IPS-18c (cell line): ENCODE data around the gene LANCL2.
"Not testable (repeated sequence)": the region's sequence is repeated elsewhere in the genome, so short reads cannot be mapped to it uniquely, and the experiment has no call there.

Experiments used
- H3K4me3 ChIP-seq: 2 replicates; pipeline ENCODE4 v1.7.0; 2013; ENCODE audit warnings: low read depth, mild to moderate bottlenecking, low read length, moderate library complexity; ENCODE audit not compliant: insufficient read depth
- H3K9me3 ChIP-seq: one replicate; pipeline ENCODE4 v1.6.1; 2013; ENCODE audit warnings: mild to moderate bottlenecking, low read length, moderate library complexity; ENCODE audit not compliant: control insufficient read depth, insufficient read depth

LANCL2 gene

DNA sequence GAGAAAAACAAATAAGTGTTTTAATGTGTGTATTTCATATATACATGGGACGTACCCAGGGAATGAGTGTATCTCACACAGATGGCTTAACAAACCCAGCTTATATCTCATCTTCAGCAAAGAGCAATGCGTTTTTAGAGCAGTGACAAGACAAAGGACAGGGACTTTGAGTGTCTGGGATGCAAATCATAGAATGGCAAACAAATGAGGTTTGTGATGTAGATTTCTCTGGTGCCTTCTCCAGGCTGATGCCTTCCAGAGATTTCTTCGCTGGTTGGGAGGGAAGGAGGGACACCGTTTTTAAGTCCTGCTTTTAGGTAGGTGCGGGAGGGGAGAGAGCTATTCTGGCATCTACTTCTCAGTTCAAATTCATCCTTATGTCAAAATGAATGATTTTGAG lies 16.6 kb downstream of the LANCL2 start:
- H3K9me3 ChIP-seq = peaks cover 9% of the 10 kb centered on the region
- no peak overlapping the region for H3K4me3 ChIP-seq

- peaks cover 9% of the 10 kb centered on the region for H3K9me3 ChIP-seq
- H3K4me3 ChIP-seq = no peak overlapping the region
Observed at GRCh38 chr7:55382251-55382650, 17.1 kb downstream of the LANCL2 start.

DNA sequence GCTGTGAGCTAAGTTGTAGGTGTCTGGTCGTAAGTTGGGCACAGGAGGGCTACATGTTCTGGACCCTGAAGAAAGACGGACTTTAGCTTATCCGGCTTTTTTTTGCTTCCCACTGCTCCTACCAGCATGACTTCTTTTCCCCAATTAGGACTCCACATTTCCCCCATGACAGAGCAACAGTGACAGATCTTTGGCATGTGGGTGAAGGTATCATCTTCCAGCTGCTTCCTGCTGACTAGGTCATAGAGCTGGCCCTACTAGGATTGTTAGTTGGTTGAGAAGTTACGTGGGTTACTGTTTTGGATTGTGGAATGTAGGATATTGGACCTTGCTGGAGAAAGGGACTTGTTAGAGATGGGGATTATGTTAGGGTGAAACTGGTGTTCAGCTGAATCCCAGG lies 21.4 kb downstream of the LANCL2 start:
- Histone ChIP-seq H3K9me3 (peaks cover 24% of the 10 kb centered on the region), H3K4me3 (no peak overlapping the region)

GRCh38 chr7:55387062-55387965 lies 22.2 kb downstream of the LANCL2 start:
- H3K4me3 ChIP-seq = no peak overlapping the region
- peaks cover 24% of the 10 kb centered on the region for H3K9me3 ChIP-seq

- Histone ChIP-seq H3K4me3 (no peak overlapping the region), H3K9me3 (peaks cover 3% of the 10 kb centered on the region)
Observed at GRCh38 chr7:55396233-55396785, 31.2 kb downstream of the LANCL2 start.

DNA sequence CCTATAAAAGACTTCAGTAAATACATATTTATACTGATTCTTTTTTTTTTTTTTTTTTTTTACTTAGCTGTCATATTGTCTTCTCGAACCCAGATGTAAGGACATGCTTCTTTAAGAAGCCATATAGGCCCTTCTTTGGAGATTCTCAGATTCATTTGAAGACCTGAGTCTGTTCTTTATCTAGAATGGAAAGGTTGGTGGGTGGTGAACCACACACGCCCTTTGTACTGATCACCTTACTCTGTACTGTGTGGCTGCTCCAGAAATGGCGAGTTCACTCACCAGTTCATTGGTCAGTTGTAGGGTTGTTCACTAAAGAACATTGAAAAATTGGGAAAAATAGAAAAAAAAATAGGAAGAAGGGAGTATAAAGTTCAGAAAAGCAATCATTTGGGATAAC lies 32.5 kb downstream of the LANCL2 start:
- Histone ChIP-seq H3K4me3 (no peak overlapping the region), H3K9me3 (peaks cover 3% of the 10 kb centered on the region)

GRCh38 chr7:55400191-55400590 lies 35.1 kb downstream of the LANCL2 start:
- Histone ChIP-seq H3K9me3 (peaks cover 3% of the 10 kb centered on the region), H3K4me3 (no peak overlapping the region)

DNA sequence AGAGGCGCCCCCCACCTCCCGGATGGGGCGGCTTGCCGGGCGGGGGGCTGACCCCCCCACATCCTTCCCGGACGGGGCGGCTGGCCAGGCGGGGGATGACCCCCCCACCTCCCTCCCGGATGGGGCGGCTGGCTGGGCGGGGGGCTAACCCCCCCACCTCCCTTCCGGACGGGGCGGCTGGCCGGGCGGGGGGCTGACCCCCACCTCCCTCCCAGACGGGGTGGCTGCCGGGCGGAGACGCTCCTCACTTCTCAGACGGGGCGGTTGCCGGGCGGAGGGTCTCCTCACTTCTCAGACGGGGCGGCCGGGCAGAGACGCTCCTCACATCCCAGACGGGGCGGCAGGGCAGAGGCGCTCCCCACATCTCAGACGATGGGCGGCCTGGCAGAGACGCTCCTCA lies 37.4 kb downstream of the LANCL2 start:
- H3K9me3 ChIP-seq, H3K4me3 ChIP-seq: not testable (repeated sequence)

GRCh38 chr7:55405856-55406541 lies 40.9 kb downstream of the LANCL2 start:
- no peak overlapping the region for H3K4me3 ChIP-seq

DNA sequence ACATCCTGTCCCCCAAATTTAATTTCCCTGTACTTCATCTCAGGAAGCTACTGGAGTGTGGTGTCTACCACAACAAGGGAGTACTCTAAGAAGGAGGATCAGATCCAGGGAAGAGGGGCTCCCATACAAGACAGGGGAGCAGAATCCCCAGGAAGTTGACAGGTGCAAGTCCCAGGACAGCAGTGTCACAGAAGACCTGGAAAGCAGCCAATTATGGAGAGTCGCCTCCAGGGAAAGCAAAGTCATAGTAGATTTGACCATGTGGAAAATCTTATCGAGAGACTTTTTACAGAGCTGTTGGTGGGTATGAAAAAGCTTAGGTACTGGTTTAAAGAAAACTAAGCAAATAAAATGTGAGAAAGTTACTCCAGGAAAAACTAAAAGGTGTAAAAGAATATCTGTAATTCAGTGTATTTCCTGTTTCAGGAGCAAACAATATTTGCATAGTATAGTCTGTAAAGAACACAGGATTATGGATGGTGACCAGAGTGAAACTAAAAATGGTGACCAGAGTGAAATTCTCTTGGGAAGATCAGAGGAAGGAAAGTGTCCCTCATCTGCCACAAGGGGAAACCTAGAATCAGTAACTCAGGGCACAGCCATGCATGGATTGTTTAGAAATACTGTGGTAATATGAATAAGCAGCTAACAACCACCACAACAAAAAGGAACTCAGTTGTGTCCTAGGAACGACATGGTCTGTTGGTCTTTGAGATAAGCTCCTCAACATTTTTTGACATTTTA lies 44.5 kb downstream of the LANCL2 start:
- Histone ChIP-seq H3K4me3 (no peak overlapping the region), H3K9me3 (no peaks in the 10 kb centered on the region)

More at GRCh38 chr7:55405856-55406541, 40.9 kb downstream of the LANCL2 start:
- no peaks in the 10 kb centered on the region for H3K9me3 ChIP-seq

DNA sequence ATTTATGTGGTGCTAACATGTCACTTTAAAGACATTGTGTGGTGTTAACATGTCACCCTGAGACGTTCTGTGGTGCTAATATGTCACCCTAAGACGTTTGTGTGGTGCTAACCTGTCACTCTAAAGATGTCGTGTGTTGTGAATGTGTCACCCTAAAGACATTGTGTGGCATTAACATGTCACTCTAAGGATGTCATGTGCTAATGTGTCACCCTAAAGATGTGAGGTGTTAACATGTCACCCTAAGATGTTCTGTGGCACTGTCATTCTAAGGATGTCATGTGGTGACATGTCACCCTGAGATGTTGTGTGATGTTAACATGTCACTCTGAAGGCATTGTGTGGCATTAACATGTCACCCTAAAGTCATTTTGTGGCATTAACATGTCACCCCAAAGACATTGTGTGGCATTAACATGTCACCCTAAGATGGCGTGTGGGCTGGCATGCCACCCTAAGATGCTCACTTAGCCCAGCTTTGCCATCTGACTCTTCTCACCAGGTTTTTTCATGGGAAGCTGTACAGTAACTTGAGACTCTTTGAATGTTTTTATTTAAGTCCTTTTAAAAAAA lies 45.6 kb downstream of the LANCL2 start:
- H3K4me3 ChIP-seq = no peak overlapping the region
- no peaks in the 10 kb centered on the region for H3K9me3 ChIP-seq

- no peak overlapping the region for H3K4me3 ChIP-seq
- H3K9me3 ChIP-seq = no peaks in the 10 kb centered on the region
Observed at GRCh38 chr7:55411844-55412243, 46.7 kb downstream of the LANCL2 start.

- Histone ChIP-seq H3K4me3 (no peak overlapping the region), H3K9me3 (no peaks in the 10 kb centered on the region)
Observed at GRCh38 chr7:55413442-55413841, 48.3 kb downstream of the LANCL2 start.

DNA sequence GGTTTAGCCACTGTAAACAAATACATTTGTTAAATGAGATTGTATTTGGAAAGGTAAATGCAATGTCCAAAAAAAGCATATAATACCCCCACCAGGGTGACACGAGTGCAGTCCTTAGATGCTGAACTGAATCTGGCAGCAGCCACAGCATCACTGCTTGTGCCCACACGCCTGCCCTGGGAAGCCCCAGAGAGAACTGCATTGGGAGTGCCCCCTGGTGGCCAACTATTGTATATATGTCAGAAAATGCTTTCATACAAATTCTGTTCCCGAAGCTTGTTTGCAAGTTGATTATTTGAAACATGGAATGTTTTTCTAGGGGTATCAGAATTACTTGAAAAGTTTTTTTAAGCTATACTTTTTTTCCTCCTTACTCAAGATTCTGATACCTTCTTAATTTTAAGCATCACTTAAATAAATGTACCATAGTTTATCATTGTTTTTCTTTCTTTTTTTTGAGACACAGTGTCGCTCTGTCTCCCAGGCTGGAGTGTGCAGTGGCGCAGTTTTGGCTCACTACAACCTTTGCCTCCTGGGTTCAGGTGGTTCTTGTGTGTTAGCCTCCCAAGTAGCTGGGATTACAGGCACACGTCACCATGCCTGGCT lies 50.1 kb downstream of the LANCL2 start:
- Histone ChIP-seq H3K4me3 (no peak overlapping the region), H3K9me3 (no peaks in the 10 kb centered on the region)

GRCh38 chr7:55417456-55417855 lies 52.3 kb downstream of the LANCL2 start:
- H3K4me3 ChIP-seq, H3K9me3 ChIP-seq: not testable (repeated sequence)

GRCh38 chr7:55420530-55420929 lies 55.4 kb downstream of the LANCL2 start:
- Histone ChIP-seq H3K9me3 (no peaks in the 10 kb centered on the region), H3K4me3 (no peak overlapping the region)

DNA sequence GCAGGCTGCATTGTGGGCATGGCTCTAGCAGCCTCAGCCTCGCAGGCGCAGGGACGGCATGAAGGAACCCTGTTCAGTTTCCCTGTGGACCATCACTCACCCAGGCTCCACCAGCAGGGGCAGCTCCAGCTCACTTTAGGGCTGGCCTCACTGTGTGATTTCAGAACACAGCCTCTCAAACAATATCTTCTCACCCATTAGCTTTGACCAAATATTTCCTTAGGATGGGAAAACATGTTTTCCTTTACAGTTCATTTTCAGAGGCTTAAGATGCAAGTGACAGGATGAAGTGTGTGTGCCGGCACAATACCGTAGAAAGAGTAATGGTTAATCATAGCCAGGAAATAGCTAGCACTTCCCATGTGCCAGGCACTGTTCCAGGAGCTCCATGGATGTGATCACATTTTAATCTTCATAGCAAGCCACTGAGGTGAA lies 58.2 kb downstream of the LANCL2 start:
- no peaks in the 10 kb centered on the region for H3K9me3 ChIP-seq
- H3K4me3 ChIP-seq = no peak overlapping the region
